ENCODE data around the gene GRIK3.

Gene GRIK3

DNA sequence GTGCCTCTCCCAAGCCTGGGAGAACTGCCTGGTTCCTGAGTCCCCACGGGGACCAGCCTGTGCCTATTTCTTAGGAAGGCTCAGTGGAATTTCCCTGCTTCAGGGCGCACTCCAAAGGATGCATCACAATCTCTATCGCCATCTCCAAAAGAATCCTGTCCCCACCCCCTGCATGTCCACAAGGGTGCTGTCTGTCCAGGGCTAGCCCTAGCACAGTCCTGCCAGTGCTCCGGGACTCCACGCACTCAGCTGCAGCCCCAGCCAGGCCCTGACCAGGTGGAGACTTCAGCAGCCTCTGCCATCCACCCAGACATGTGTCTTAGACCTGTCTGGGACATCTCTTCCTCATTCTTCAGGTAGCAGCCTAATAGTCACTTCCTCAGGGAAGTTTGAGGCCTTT lies 199.7 kb downstream of the GRIK3 start:
- TF ChIP-seq MAX (IDR thresholded peaks at IDR 0.05) (no peak), NFIC (IDR thresholded peaks at IDR 0.05) (no peak), CREB1 (IDR thresholded peaks at IDR 0.05; ENCODE audit: low read depth) (no peak), EP300 (IDR thresholded peaks at IDR 0.05; ENCODE audit: borderline replicate concordance) (no peak), TAF1 (IDR thresholded peaks at IDR 0.05; ENCODE audit: low read depth) (no peak), YY1 (IDR thresholded peaks at IDR 0.05; ENCODE audit: low read depth) (no peak), EGR1 (IDR thresholded peaks at IDR 0.05) (no peak), TEAD4 (IDR thresholded peaks at IDR 0.05) (no peak)
- TF ChIP-seq, protein P1, sequence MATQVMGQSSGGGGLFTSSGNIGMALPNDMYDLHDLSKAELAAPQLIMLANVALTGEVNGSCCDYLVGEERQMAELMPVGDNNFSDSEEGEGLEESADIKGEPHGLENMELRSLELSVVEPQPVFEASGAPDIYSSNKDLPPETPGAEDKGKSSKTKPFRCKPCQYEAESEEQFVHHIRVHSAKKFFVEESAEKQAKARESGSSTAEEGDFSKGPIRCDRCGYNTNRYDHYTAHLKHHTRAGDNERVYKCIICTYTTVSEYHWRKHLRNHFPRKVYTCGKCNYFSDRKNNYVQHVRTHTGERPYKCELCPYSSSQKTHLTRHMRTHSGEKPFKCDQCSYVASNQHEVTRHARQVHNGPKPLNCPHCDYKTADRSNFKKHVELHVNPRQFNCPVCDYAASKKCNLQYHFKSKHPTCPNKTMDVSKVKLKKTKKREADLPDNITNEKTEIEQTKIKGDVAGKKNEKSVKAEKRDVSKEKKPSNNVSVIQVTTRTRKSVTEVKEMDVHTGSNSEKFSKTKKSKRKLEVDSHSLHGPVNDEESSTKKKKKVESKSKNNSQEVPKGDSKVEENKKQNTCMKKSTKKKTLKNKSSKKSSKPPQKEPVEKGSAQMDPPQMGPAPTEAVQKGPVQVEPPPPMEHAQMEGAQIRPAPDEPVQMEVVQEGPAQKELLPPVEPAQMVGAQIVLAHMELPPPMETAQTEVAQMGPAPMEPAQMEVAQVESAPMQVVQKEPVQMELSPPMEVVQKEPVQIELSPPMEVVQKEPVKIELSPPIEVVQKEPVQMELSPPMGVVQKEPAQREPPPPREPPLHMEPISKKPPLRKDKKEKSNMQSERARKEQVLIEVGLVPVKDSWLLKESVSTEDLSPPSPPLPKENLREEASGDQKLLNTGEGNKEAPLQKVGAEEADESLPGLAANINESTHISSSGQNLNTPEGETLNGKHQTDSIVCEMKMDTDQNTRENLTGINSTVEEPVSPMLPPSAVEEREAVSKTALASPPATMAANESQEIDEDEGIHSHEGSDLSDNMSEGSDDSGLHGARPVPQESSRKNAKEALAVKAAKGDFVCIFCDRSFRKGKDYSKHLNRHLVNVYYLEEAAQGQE (IDR thresholded peaks at IDR 0.05; ENCODE audit: low read depth): no peak
- TF ChIP-seq, protein P2, sequence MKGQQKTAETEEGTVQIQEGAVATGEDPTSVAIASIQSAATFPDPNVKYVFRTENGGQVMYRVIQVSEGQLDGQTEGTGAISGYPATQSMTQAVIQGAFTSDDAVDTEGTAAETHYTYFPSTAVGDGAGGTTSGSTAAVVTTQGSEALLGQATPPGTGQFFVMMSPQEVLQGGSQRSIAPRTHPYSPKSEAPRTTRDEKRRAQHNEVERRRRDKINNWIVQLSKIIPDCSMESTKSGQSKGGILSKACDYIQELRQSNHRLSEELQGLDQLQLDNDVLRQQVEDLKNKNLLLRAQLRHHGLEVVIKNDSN (IDR thresholded peaks at IDR 0.05): no peak

DNA sequence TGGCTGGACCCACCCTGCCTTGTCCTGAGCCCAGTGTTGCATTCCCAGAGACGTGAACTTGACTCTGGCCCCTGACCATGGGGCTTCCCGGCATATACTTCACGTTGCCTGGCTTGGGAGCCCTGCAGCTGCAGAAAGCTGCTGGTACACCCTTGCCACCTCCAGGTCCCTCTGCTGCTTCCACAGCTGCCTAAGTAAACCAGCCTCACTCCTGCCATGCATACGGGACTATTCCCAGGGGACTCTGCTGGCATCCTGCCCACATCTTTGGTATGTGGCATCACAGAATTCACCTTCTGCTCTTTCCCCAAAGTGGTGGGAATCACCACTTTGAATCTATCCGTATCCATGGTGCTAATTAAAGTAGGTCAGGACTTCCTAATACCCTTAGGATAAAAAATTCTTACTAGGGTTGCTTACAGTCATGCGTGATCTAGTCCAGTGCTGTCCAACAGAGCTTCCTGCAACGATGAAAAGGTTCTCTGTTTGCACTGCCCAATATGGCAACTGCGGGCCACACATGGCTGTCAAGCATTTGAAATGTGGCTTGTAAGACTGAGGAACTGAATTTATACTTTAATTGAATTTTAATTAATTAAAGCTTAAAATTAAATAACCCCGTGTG lies 203.0 kb downstream of the GRIK3 start:
- TF ChIP-seq, protein P1 (IDR thresholded peaks at IDR 0.05; ENCODE audit: low read depth): no peak
- no peak for TF ChIP-seq TEAD4 (IDR thresholded peaks at IDR 0.05)

- no peak for TF ChIP-seq TAF1 (IDR thresholded peaks at IDR 0.05; ENCODE audit: low read depth)
- TF ChIP-seq YY1 (IDR thresholded peaks at IDR 0.05; ENCODE audit: low read depth): no peak
- no peak for TF ChIP-seq NFIC (IDR thresholded peaks at IDR 0.05)
- TF ChIP-seq CREB1 (IDR thresholded peaks at IDR 0.05; ENCODE audit: low read depth): no peak
- TF ChIP-seq, protein P1 (IDR thresholded peaks at IDR 0.05; ENCODE audit: low read depth): no peak
- TF ChIP-seq TEAD4 (IDR thresholded peaks at IDR 0.05): no peak
- TF ChIP-seq, protein P2 (IDR thresholded peaks at IDR 0.05): no peak
- no peak for TF ChIP-seq TCF12 (IDR thresholded peaks at IDR 0.05; ENCODE audit: low read depth)
- TF ChIP-seq RAD21 (IDR thresholded peaks at IDR 0.05; ENCODE audit: low read depth): no peak
- TF ChIP-seq ZBTB7A (IDR thresholded peaks at IDR 0.05; ENCODE audit: low read depth): no peak
Observed at GRCh38 chr1:36829961-36830360, 204.4 kb downstream of the GRIK3 start.

DNA sequence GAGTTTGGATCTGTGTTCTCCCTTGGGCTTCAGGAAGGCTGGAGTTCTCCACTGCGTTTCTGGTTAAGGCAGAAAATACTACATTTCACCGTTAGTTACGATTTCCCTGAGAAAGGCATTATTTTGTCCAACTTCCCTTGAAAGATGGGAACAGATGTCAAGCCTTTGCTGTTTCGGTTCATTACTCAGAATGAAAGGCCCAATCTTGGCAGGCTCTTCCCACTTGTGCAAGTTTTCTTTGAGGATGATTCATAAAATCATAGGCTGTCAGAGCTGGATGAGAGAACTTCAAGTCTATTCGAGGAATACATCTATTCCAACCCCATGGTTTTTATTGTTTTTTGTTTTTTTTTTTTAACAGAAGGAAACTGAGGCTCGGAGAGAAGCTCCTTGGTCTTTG lies 205.2 kb downstream of the GRIK3 start:
- TF ChIP-seq NFIC (IDR thresholded peaks at IDR 0.05): no peak
- TF ChIP-seq RAD21 (IDR thresholded peaks at IDR 0.05; ENCODE audit: low read depth): no peak
- no peak for TF ChIP-seq TAF1 (IDR thresholded peaks at IDR 0.05; ENCODE audit: low read depth)
- TF ChIP-seq EP300 (IDR thresholded peaks at IDR 0.05; ENCODE audit: borderline replicate concordance): no peak
- TF ChIP-seq ZBTB7A (IDR thresholded peaks at IDR 0.05; ENCODE audit: low read depth): no peak
- TF ChIP-seq TEAD4 (IDR thresholded peaks at IDR 0.05): no peak
- TF ChIP-seq FOXM1 (IDR thresholded peaks at IDR 0.05; ENCODE audit: borderline replicate concordance, low read depth): no peak
- no peak for TF ChIP-seq TCF12 (IDR thresholded peaks at IDR 0.05; ENCODE audit: low read depth)
- TF ChIP-seq EGR1 (IDR thresholded peaks at IDR 0.05): no peak
- TF ChIP-seq, protein P2 (IDR thresholded peaks at IDR 0.05): no peak
- TF ChIP-seq CREB1 (IDR thresholded peaks at IDR 0.05; ENCODE audit: low read depth): no peak
- TF ChIP-seq, protein P1 (IDR thresholded peaks at IDR 0.05; ENCODE audit: low read depth): no peak
- no peak for TF ChIP-seq MAX (IDR thresholded peaks at IDR 0.05)
- no peak for TF ChIP-seq CEBPB (IDR thresholded peaks at IDR 0.05)
